Measurements from ENCODE around the gene RNF166. TPM values are rescaled to one million over a fixed set of nuclear protein-coding genes. Genes with fewer than 3 reads are reported as not detected.
A peak's percentile ranks its signal among the peaks of the same experiment; 100 is the strongest.

The RNF166 gene
- polyA plus RNA-seq, 3 donors, result 99.3 to 255 (median 120) TPM

DNA sequence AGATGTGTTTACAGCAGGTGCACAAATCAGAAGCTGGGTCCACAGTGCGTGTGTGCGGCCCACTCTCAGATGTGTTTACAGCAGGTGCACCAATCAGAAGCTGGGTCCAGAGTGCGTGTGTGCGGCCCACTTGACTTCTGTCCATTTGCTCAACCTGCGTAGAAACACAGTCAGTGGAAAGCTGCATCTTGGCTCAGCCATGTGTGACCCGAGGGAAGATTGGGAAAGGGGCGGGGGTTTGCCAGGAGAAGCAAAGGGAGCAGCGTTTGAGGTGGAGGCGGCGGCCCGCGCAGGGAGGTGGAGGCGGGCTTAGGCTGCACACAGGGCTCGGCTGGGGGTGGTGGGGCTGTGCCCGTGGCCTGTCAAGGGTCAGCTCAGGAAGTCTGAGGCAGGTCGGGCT lies 4.3 kb upstream of the RNF166 start:
- Histone ChIP-seq H3K27me3 (ENCODE audit: control insufficient read depth in 2 of 2, insufficient read depth in 2 of 2, low read length in 2 of 2) (no peaks in the 10 kb centered on the region), H3K36me3 (replicated peaks in 1 of 2; ENCODE audit: control insufficient read depth in 1 of 2, insufficient read depth in 2 of 2, low read length in 2 of 2) (peaks cover 24 to 27% of the 10 kb centered on the region in 2 donors), H3K4me2 (replicated peaks; ENCODE audit: extremely low read depth, low read length, poor library complexity, severe bottlenecking) (no peak overlapping the region), H3K9ac (ENCODE audit: insufficient read depth, low read length, poor library complexity, severe bottlenecking) (no peak overlapping the region), H4K20me1 (ENCODE audit: insufficient read depth, low read length) (peaks cover 39% of the 10 kb centered on the region), H3K4me3 (replicated peaks in 1 of 3; ENCODE audit: low read depth in 2 of 3, low read length in 3 of 3) (no peak overlapping the region), H3K27ac (ENCODE audit: low read depth in 1 of 2, low read length in 2 of 2) (no peak overlapping the region), H3K79me2 (ENCODE audit: insufficient read depth, low read length) (peaks cover 14% of the 10 kb centered on the region), H3K9me3 (replicated peaks in 1 of 2; ENCODE audit: control insufficient read depth in 1 of 2, insufficient read depth in 1 of 2, low read length in 2 of 2) (no peaks in the 10 kb centered on the region), H3K4me1 (ENCODE audit: control insufficient read depth in 1 of 2, insufficient read depth in 2 of 2, low read length in 2 of 2) (peaks cover 10 to 15% of the 10 kb centered on the region in 2 donors), H2AFZ (ENCODE audit: insufficient read depth, low read depth, low read length, poor library complexity, severe bottlenecking) (no peak overlapping the region)
- Mint-ChIP-seq H3K4me1 (peaks cover 9% of the 10 kb centered on the region), H3K27me3 (ENCODE audit: low read depth in 3 of 3) (peaks cover 0 to 2% (median 0%) of the 10 kb centered on the region in 3 donors), H3K36me3 (peaks cover 11 to 34% of the 10 kb centered on the region in 2 donors), H3K9me3 (peaks cover 0 to 2% (median 0%) of the 10 kb centered on the region in 7 donors), H3K27ac (peak overlapping the region in 1 of 7 donors; percentile 61), H3K4me3 (no peak overlapping the region)
- TF ChIP-seq CTCF (IDR thresholded peaks at IDR 0.05), result no peak
- no peak for DNase-seq
- WGBS (ENCODE audit: insufficient coverage), result 92% methylated on average over 15 of the region's 16 CpGs
- intact Hi-C loops (cut with micrococcal nuclease), result no loop called here

- WGBS (ENCODE audit: insufficient coverage), result 74% methylated on average over 4 of the region's 17 CpGs
- TF ChIP-seq CTCF (IDR thresholded peaks at IDR 0.05), result no peak
- H3K27me3 Mint-ChIP-seq (ENCODE audit: low read depth in 3 of 3), result peaks cover 0 to 4% (median 3%) of the 10 kb centered on the region in 3 donors
- Histone ChIP-seq H2AFZ (ENCODE audit: insufficient read depth, low read depth, low read length, poor library complexity, severe bottlenecking) (peak overlapping the region; percentile 90), H3K4me1 (ENCODE audit: control insufficient read depth in 1 of 2, insufficient read depth in 2 of 2, low read length in 2 of 2) (peaks cover 41 to 48% of the 10 kb centered on the region in 2 donors), H3K79me2 (ENCODE audit: insufficient read depth, low read length) (peaks cover 48% of the 10 kb centered on the region), H3K4me2 (replicated peaks; ENCODE audit: extremely low read depth, low read length, poor library complexity, severe bottlenecking) (peak overlapping the region; percentile 83), H3K4me3 (replicated peaks in 1 of 3; ENCODE audit: low read depth in 2 of 3, low read length in 3 of 3) (peak overlapping the region; percentile 70 to 93 (median 78)), H3K9ac (ENCODE audit: insufficient read depth, low read length, poor library complexity, severe bottlenecking) (peak overlapping the region; percentile 79), H3K27ac (ENCODE audit: low read depth in 1 of 2, low read length in 2 of 2) (peak overlapping the region; percentile 24 to 84), H3K36me3 (replicated peaks in 1 of 2; ENCODE audit: control insufficient read depth in 1 of 2, insufficient read depth in 2 of 2, low read length in 2 of 2) (peaks cover 0 to 4% of the 10 kb centered on the region in 2 donors), H4K20me1 (ENCODE audit: insufficient read depth, low read length) (peaks cover 13% of the 10 kb centered on the region), H3K27me3 (ENCODE audit: control insufficient read depth in 2 of 2, insufficient read depth in 2 of 2, low read length in 2 of 2) (no peaks in the 10 kb centered on the region), H3K9me3 (replicated peaks in 1 of 2; ENCODE audit: control insufficient read depth in 1 of 2, insufficient read depth in 1 of 2, low read length in 2 of 2) (no peaks in the 10 kb centered on the region)
- H3K36me3 Mint-ChIP-seq, result peaks cover 15 to 28% of the 10 kb centered on the region in 2 donors
- peak overlapping the region in 6 of 7 donors; percentile 12 to 88 (median 53) for H3K27ac Mint-ChIP-seq
- DNase-seq, result no peak
- H3K4me3 Mint-ChIP-seq, result peak overlapping the region; percentile 71 to 72
- intact Hi-C loops (cut with micrococcal nuclease), result loop anchor here (10.0 kb wide), 2 partner anchors 408 to 752 kb away; partner anchors contain the start of gene BANP (in 1 of the 2)
- peaks cover 39% of the 10 kb centered on the region for H3K4me1 Mint-ChIP-seq
- peaks cover 0 to 2% (median 0%) of the 10 kb centered on the region in 7 donors for H3K9me3 Mint-ChIP-seq
Measured at GRCh38 chr16:88706965-88707826, 988 bp upstream of the RNF166 start.

All from CD14-positive monocyte (primary cell).